Liver (tissue), 9 donors: Measurements from ENCODE around the gene ELF1. TPM values are rescaled to one million over a fixed set of nuclear protein-coding genes. Genes with fewer than 3 reads are reported as not detected.
"Not testable (repeated sequence)": the region's sequence is repeated elsewhere in the genome, so short reads cannot be mapped to it uniquely, and the experiment has no call there.

Experiments used
- DNase-seq: peaks from one replicate; pipeline ENCODE4 v3.0.0-alpha.2; 2017; ENCODE audit warnings: low spot score
- H3K27ac ChIP-seq, 2 donors: one replicate each; pipeline ENCODE4 v1.7.0; 2013; ENCODE audit warnings: inconsistent platforms in 2 of 2, low read length in 2 of 2, control low read depth in 1 of 2, low read depth in 1 of 2, mild to moderate bottlenecking in 1 of 2
- H3K27me3 ChIP-seq, 4 donors: one replicate each; pipeline versions ENCODE4 v1.6.1 to v1.7.0; 2013; ENCODE audit warnings: low read length in 3 of 4, inconsistent platforms in 1 of 4, mild to moderate bottlenecking in 1 of 4, moderate library complexity in 1 of 4; ENCODE audit not compliant: control insufficient read depth in 4 of 4, insufficient read depth in 4 of 4
- H3K36me3 ChIP-seq, 4 donors: one replicate each; pipeline versions ENCODE4 v1.6.1 to v1.7.0; 2013; ENCODE audit warnings: low read length in 3 of 4, mild to moderate bottlenecking in 3 of 4, low read depth in 1 of 4, moderate library complexity in 1 of 4; ENCODE audit not compliant: control insufficient read depth in 4 of 4, insufficient read depth in 3 of 4
- H3K4me1 ChIP-seq, 4 donors: one replicate each; pipeline versions ENCODE4 v1.6.1 to v1.7.0; 2013; ENCODE audit warnings: low read length in 3 of 4, mild to moderate bottlenecking in 3 of 4, moderate library complexity in 1 of 4; ENCODE audit not compliant: control insufficient read depth in 4 of 4, insufficient read depth in 4 of 4
- H3K4me3 ChIP-seq, 3 donors: one replicate each; pipeline versions ENCODE4 v1.6.1 to v1.7.0; 2013; ENCODE audit warnings: low read length in 3 of 3, control low read depth in 1 of 3, low read depth in 1 of 3, mild to moderate bottlenecking in 1 of 3
- H3K9ac ChIP-seq, 2 donors: one replicate each; pipeline ENCODE4 v1.7.0; 2013; ENCODE audit warnings: low read length in 2 of 2, mild to moderate bottlenecking in 2 of 2, moderate library complexity in 2 of 2, control low read depth in 1 of 2, low read depth in 1 of 2
- H3K9me3 ChIP-seq, 4 donors: one replicate each; pipeline versions ENCODE4 v1.6.1 to v1.7.0; 2013; ENCODE audit warnings: low read length in 3 of 4; ENCODE audit not compliant: control insufficient read depth in 4 of 4
- CTCF ChIP-seq: fragments of 150-350 bp; IDR thresholded peaks from 2 replicates; pipeline ENCODE4 v1.5.1; 2017; ENCODE audit warnings: improper control_type of control experiment, low read depth, low read length; ENCODE audit not compliant: missing input control
- EGR1 ChIP-seq, 2 donors: IDR thresholded peaks; 2 replicates each; pipeline ENCODE4 v1.6.1; 2016 to 2018; ENCODE audit warnings: antibody characterized with exemption in 2 of 2, low read depth in 2 of 2
- FOXA1 ChIP-seq: IDR thresholded peaks from 2 replicates; pipeline ENCODE4 v1.6.1; 2016; ENCODE audit warnings: antibody characterized with exemption
- FOXA2 ChIP-seq: IDR thresholded peaks from 2 replicates; pipeline ENCODE4 v1.6.1; 2016; ENCODE audit warnings: antibody characterized with exemption
- GABPA ChIP-seq, 2 donors: IDR thresholded peaks in 1 of 2; conservative IDR thresholded peaks in 1 of 2; 2 replicates each; pipeline ENCODE4 v1.6.1; 2016; ENCODE audit warnings: antibody characterized with exemption in 2 of 2, mild to moderate bottlenecking in 1 of 2, moderate library complexity in 1 of 2
- HNF4G ChIP-seq: IDR thresholded peaks from 2 replicates; pipeline ENCODE4 v1.6.1; 2016; ENCODE audit warnings: antibody characterized with exemption
- NR2F2 ChIP-seq: IDR thresholded peaks from 2 replicates; pipeline ENCODE4 v1.6.1; 2016; ENCODE audit warnings: antibody characterized with exemption
- RAD21 ChIP-seq, 2 donors: IDR thresholded peaks; 2 replicates each; pipeline ENCODE4 v1.6.1; 2016; ENCODE audit warnings: antibody characterized with exemption in 2 of 2, mild to moderate bottlenecking in 2 of 2
- REST ChIP-seq: IDR thresholded peaks from 2 replicates; pipeline ENCODE4 v1.6.1; 2016; ENCODE audit warnings: antibody characterized with exemption, mild to moderate bottlenecking
- RXRA ChIP-seq, 2 donors: IDR thresholded peaks; 2 replicates each; pipeline ENCODE4 v1.6.1; 2017 to 2018; ENCODE audit warnings: antibody characterized with exemption in 2 of 2, mild to moderate bottlenecking in 1 of 2
- SP1 ChIP-seq: IDR thresholded peaks from 2 replicates; pipeline ENCODE4 v1.6.1; 2018; ENCODE audit warnings: antibody characterized with exemption, mild to moderate bottlenecking
- YY1 ChIP-seq: IDR thresholded peaks from 2 replicates; pipeline ENCODE4 v1.6.1; 2016; ENCODE audit warnings: antibody characterized with exemption, mild to moderate bottlenecking
- ZBTB33 ChIP-seq: IDR thresholded peaks from 2 replicates; pipeline ENCODE4 v1.6.1; 2016; ENCODE audit warnings: antibody characterized with exemption
- WGBS: extraction: QIAGEN DNeasy Blood & Tissue Kit; methylation state at CpG from one replicate; pipeline ENCODE4 v1.1.7; 2013; 5-methylcytosine and 5-hydroxymethylcytosine counted together
- polyA plus RNA-seq, 2 donors: library from polyadenylated mRNA; stranded (reverse) in 1 of 2; unstranded in 1 of 2; fragments of 200-250 nt in 1 of 2; fragments of >200 nt in 1 of 2; fragmentation: Nextera tagmentation in 1 of 2; extraction: Ambion mirVana in 1 of 2; gene quantifications; one replicate each; pipeline versions ENCODE4 v1.2.1 to v1.2.3, GENCODE V29; 2013 to 2015
- total RNA-seq, 2 donors: library from RNA; depleted of rRNA; stranded (reverse); fragments of >200 nt; gene quantifications; one replicate each; pipeline ENCODE4 v1.2.3, GENCODE V29; 2014
- TF ChIP-seq, protein P1 (sequence below): IDR thresholded peaks from 2 replicates; pipeline ENCODE4 v1.6.1; 2016; ENCODE audit warnings: antibody characterized with exemption
- donor health status: healthy.
- donor health status: healthy.
- donor health status: healthy.
- donor health status: healthy.
- donor health status: healthy.

The ELF1 gene
- total and polyA plus RNA-seq, 4 donors = 15.3 to 57.2 (median 26.5) TPM

- H3K9ac ChIP-seq = peak overlapping the region in 1 of 2 donors; percentile 80
- no peak overlapping the region for H3K27ac ChIP-seq
Observed at GRCh38 chr13:40980461-40980860, 38.7 kb downstream of the ELF1 start.

GRCh38 chr13:40979232-40979631, 39.9 kb downstream of the ELF1 start:
- WGBS = 80% methylated on average over 3 of the region's 3 CpGs
- H3K27ac ChIP-seq = no peak overlapping the region

More at GRCh38 chr13:40980461-40980860, 38.7 kb downstream of the ELF1 start:
- peak overlapping the region in 2 of 3 donors; percentile 17 to 20 for H3K4me3 ChIP-seq
- no peaks in the 10 kb centered on the region for H3K9me3 ChIP-seq
- peaks cover 8 to 30% (median 17%) of the 10 kb centered on the region in 4 donors for H3K4me1 ChIP-seq
- no peak for DNase-seq
- no peaks in the 10 kb centered on the region for H3K27me3 ChIP-seq
- no peak for TF ChIP-seq FOXA2
- no peak for TF ChIP-seq EGR1 (IDR thresholded peaks at IDR 0.05; ENCODE audit: low read depth in 2 of 2)
- peaks cover 0 to 1% (median 0%) of the 10 kb centered on the region in 4 donors for H3K36me3 ChIP-seq

GRCh38 chr13:40978109-40978508, 41.0 kb downstream of the ELF1 start:
- not testable (repeated sequence) for DNase-seq, H3K27ac ChIP-seq, H3K4me3 ChIP-seq, H3K9me3 ChIP-seq, H3K27me3 ChIP-seq, H3K36me3 ChIP-seq, H3K9ac ChIP-seq
- peaks cover 9 to 30% (median 20%) of the 10 kb centered on the region in 4 donors for H3K4me1 ChIP-seq
- 85% methylated on average over 6 of the region's 6 CpGs for WGBS

More at GRCh38 chr13:40979232-40979631, 39.9 kb downstream of the ELF1 start:
- no peak overlapping the region for H3K4me3 ChIP-seq
- H3K9me3 ChIP-seq = no peaks in the 10 kb centered on the region
- H3K27me3 ChIP-seq = no peaks in the 10 kb centered on the region
- H3K36me3 ChIP-seq = peaks cover 0 to 1% (median 0%) of the 10 kb centered on the region in 4 donors
- H3K9ac ChIP-seq = no peak overlapping the region
- DNase-seq = no peak
- H3K4me1 ChIP-seq = peaks cover 12 to 31% (median 20%) of the 10 kb centered on the region in 4 donors
- TF ChIP-seq YY1 = no peak
- no peak for TF ChIP-seq CTCF
- no peak for TF ChIP-seq GABPA (IDR thresholded peaks at IDR 0.05 in 1 of 2, conservative IDR thresholded peaks at IDR 0.05 in 1 of 2)
- no peak for TF ChIP-seq REST

DNA sequence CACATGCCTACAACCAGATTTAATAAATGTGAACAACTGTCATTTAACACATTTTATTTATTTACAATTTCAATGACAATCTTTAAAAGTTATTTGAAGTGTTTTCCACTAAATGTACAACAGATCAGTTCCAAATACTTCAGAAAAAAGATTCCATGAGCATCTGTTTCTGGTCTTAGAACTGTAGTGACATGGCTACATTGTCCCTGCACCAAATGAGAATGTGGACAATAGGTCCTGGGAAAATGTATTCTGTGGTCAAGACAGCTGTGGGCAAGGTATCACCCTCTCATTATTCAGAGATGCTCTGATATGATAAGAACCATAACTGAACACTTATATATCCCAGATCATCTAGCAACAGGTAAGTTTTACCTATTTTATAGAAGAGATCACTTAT, 43.7 kb downstream of the ELF1 start:
- no peak for DNase-seq
- Histone ChIP-seq H3K4me3 (no peak overlapping the region), H3K4me1 (peaks cover 14 to 48% (median 22%) of the 10 kb centered on the region in 4 donors), H3K9ac (no peak overlapping the region), H3K27ac (no peak overlapping the region), H3K27me3 (no peaks in the 10 kb centered on the region), H3K9me3 (no peaks in the 10 kb centered on the region), H3K36me3 (no peaks in the 10 kb centered on the region)
- TF ChIP-seq GABPA (IDR thresholded peaks at IDR 0.05 in 1 of 2, conservative IDR thresholded peaks at IDR 0.05 in 1 of 2) = no peak
- TF ChIP-seq FOXA1 = no peak
- TF ChIP-seq HNF4G = no peak
- TF ChIP-seq RXRA (IDR thresholded peaks at IDR 0.05) = no peak
- no peak for TF ChIP-seq SP1
- TF ChIP-seq NR2F2 = no peak
- TF ChIP-seq YY1 = no peak
- no peak for TF ChIP-seq ZBTB33
- TF ChIP-seq RAD21 (IDR thresholded peaks at IDR 0.05) = no peak
- TF ChIP-seq, protein P1, sequence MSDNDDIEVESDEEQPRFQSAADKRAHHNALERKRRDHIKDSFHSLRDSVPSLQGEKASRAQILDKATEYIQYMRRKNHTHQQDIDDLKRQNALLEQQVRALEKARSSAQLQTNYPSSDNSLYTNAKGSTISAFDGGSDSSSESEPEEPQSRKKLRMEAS = no peak
- no peak for TF ChIP-seq FOXA2
